GM13976 (cell line): ENCODE measurements around the gene COL6A3.

Source experiments
- DNase-seq: peaks from one replicate; pipeline ENCODE4 v3.0.0; 2012; ENCODE audit warnings: low spot score
- in situ Hi-C: fragments of 300-500 bp; cut with MboI; formaldehyde crosslinking; loops from one replicate; pipeline ENCODE4 v1.12.0; 2022; ENCODE audit warnings: low sequenced_read_pairs, mixed read lengths, inconsistent platforms; ENCODE audit not compliant: unreplicated experiment
- TF ChIP-seq, protein P1 (sequence below): IDR thresholded peaks from 2 replicates; pipeline ENCODE4 v1.5.1; 2012; ENCODE audit warnings: borderline replicate concordance, mild to moderate bottlenecking; ENCODE audit not compliant: insufficient read depth; ENCODE audit errors: extremely low read depth, missing control alignments, control extremely low read depth

Gene COL6A3, protein sequence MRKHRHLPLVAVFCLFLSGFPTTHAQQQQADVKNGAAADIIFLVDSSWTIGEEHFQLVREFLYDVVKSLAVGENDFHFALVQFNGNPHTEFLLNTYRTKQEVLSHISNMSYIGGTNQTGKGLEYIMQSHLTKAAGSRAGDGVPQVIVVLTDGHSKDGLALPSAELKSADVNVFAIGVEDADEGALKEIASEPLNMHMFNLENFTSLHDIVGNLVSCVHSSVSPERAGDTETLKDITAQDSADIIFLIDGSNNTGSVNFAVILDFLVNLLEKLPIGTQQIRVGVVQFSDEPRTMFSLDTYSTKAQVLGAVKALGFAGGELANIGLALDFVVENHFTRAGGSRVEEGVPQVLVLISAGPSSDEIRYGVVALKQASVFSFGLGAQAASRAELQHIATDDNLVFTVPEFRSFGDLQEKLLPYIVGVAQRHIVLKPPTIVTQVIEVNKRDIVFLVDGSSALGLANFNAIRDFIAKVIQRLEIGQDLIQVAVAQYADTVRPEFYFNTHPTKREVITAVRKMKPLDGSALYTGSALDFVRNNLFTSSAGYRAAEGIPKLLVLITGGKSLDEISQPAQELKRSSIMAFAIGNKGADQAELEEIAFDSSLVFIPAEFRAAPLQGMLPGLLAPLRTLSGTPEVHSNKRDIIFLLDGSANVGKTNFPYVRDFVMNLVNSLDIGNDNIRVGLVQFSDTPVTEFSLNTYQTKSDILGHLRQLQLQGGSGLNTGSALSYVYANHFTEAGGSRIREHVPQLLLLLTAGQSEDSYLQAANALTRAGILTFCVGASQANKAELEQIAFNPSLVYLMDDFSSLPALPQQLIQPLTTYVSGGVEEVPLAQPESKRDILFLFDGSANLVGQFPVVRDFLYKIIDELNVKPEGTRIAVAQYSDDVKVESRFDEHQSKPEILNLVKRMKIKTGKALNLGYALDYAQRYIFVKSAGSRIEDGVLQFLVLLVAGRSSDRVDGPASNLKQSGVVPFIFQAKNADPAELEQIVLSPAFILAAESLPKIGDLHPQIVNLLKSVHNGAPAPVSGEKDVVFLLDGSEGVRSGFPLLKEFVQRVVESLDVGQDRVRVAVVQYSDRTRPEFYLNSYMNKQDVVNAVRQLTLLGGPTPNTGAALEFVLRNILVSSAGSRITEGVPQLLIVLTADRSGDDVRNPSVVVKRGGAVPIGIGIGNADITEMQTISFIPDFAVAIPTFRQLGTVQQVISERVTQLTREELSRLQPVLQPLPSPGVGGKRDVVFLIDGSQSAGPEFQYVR (N-terminal part only)

GRCh38 chr2:237413777-237414661, at the start of gene COL6A3:
Gene COL6A3, minus strand, starts transcription at chr2:237414164. Its CDS starts 17,347 bp downstream, at chr2:237396817.
- TF ChIP-seq, protein P1, sequence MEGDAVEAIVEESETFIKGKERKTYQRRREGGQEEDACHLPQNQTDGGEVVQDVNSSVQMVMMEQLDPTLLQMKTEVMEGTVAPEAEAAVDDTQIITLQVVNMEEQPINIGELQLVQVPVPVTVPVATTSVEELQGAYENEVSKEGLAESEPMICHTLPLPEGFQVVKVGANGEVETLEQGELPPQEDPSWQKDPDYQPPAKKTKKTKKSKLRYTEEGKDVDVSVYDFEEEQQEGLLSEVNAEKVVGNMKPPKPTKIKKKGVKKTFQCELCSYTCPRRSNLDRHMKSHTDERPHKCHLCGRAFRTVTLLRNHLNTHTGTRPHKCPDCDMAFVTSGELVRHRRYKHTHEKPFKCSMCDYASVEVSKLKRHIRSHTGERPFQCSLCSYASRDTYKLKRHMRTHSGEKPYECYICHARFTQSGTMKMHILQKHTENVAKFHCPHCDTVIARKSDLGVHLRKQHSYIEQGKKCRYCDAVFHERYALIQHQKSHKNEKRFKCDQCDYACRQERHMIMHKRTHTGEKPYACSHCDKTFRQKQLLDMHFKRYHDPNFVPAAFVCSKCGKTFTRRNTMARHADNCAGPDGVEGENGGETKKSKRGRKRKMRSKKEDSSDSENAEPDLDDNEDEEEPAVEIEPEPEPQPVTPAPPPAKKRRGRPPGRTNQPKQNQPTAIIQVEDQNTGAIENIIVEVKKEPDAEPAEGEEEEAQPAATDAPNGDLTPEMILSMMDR: no peak
- in situ Hi-C loops: no loop called here
- DNase-seq: no peak

- TF ChIP-seq, protein P1: no peak
- in situ Hi-C loops: no loop called here
- no peak for DNase-seq
Observed at GRCh38 chr2:237459741-237460174, 45.8 kb upstream of the COL6A3 start.

DNA sequence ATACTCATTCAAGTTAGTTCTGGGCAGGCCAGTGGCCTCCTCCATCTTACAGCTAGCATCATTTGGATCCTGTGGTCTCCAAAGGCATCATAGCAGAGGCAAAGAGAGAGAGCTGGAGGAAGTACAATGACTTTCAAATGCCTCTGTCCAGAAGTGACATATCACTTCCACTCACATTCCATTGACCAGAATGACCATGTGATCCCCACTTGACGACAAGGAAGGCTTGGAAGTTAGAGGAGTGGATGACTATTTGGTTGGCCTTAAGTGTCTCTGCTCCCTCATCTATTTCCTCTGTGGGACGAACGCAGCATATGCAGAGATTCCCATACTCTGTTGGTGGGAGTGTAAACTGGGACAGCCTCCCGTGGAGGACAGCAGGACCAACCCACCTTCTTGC, 45.3 kb upstream of the COL6A3 start:
- DNase-seq: no peak
- TF ChIP-seq, protein P1: no peak
- in situ Hi-C loops: no loop called here

DNA sequence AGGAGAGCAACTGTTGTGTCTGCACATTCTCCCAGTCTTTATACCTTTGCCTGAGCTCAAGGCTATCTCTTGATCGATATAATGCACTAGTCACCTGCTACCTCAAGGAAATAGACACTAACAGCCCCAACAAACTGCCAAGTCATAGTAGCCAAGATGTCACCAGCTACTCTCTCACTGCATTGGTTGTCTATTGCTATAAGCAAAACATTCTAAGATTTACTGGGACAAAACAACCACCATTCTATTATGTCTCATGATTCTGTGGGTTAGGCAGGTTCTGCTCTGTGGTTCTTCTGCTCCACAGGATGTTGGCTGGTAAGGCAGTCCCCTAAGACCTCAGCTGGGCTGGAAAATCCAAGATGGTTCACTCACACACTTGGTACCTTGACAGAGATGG, 44.6 kb upstream of the COL6A3 start:
- TF ChIP-seq, protein P1: no peak
- DNase-seq: no peak
- in situ Hi-C loops: no loop called here

DNA sequence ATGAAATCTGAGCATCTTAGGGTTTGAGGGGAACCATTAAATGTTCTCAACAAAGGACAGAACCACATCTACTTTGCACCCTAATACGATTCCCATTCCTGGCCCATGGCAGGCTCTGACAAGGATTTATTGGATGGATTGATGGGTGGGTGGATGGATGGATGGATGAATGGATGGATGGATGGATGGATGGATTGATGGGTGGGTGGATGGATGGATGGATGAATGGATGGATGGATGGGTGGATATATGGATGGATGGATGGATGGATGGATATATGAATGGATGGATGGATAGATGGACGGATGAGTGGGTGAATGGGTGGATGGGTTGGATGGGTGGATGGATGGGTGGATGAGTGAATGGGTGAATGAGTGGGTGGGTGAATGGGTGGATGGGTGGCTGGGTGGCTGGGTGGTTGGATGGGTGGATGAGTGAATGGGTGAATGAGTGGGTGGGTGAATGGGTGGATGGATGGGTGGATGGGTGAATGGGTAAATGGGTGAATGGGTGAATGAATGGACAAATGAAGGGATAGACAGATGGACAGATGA, 43.5 kb upstream of the COL6A3 start:
- TF ChIP-seq, protein P1: no peak
- in situ Hi-C loops: no loop called here
- DNase-seq: no peak
